OCI-LY1 (cell line): Measurements from ENCODE around the gene EPO.

Experiments used
- EZH2 ChIP-seq: fragments of 200-600 bp; sonication (generic), shearing (Covaris generic); IDR thresholded peaks from 2 replicates; pipeline ENCODE4 v1.8.0; 2017; ENCODE audit warnings: borderline replicate concordance, mixed run types, mild to moderate bottlenecking, antibody characterized with exemption, low read length, moderate library complexity, mixed read lengths
- TF ChIP-seq, protein P1 (sequence below): fragments of 200-600 bp; sonication (generic), shearing (Covaris generic); IDR thresholded peaks from 2 replicates; pipeline ENCODE4 v1.5.1; 2017; ENCODE audit warnings: mild to moderate bottlenecking, antibody characterized with exemption, low read length, moderate library complexity, mixed read lengths

DNA sequence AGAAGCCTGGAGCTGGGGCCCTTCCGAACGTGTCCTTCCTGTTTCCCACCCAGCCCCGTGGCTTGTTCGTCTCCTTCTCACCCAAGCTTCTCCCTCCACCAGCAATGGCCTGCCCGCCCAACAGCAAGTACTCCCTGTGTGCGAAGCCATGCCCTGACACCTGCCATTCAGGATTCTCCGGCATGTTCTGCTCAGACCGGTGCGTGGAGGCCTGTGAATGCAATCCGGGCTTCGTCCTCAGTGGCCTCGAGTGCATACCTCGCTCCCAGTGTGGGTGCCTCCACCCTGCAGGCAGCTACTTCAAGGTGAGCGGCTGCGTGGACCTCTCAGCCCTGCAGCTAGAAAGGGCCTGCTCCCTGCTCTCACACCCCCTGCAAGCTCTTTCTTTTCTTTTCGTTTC is 45.0 kb downstream of the EPO start:
- TF ChIP-seq, protein P1, sequence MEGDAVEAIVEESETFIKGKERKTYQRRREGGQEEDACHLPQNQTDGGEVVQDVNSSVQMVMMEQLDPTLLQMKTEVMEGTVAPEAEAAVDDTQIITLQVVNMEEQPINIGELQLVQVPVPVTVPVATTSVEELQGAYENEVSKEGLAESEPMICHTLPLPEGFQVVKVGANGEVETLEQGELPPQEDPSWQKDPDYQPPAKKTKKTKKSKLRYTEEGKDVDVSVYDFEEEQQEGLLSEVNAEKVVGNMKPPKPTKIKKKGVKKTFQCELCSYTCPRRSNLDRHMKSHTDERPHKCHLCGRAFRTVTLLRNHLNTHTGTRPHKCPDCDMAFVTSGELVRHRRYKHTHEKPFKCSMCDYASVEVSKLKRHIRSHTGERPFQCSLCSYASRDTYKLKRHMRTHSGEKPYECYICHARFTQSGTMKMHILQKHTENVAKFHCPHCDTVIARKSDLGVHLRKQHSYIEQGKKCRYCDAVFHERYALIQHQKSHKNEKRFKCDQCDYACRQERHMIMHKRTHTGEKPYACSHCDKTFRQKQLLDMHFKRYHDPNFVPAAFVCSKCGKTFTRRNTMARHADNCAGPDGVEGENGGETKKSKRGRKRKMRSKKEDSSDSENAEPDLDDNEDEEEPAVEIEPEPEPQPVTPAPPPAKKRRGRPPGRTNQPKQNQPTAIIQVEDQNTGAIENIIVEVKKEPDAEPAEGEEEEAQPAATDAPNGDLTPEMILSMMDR: no peak
- no peak for TF ChIP-seq EZH2
